GM12875 (cell line): ENCODE measurements around the gene CHURC1.

Source experiments
- H3K4me3 ChIP-seq: one replicate; pipeline ENCODE4 v1.5.1; 2011; ENCODE audit warnings: low read depth, low read length, control low read depth
- CTCF ChIP-seq: IDR thresholded peaks from 2 replicates; pipeline ENCODE4 v1.5.1; 2011; ENCODE audit warnings: low read depth, mild to moderate bottlenecking, control low read depth, inconsistent platforms, low read length, moderate library complexity, borderline replicate concordance; ENCODE audit not compliant: insufficient read depth

Gene CHURC1

GRCh38 chr14:64880221-64881121 lies 33.8 kb upstream of the CHURC1 start:
- peak overlapping the region; percentile 45 for H3K4me3 ChIP-seq
- TF ChIP-seq CTCF: no peak

GRCh38 chr14:64885559-64885958 lies 28.7 kb upstream of the CHURC1 start:
- H3K4me3 ChIP-seq: no peak overlapping the region
- no peak for TF ChIP-seq CTCF

GRCh38 chr14:64889352-64889751 lies 24.9 kb upstream of the CHURC1 start:
- H3K4me3 ChIP-seq: no peak overlapping the region
- TF ChIP-seq CTCF: no peak

GRCh38 chr14:64891173-64891838 lies 22.9 kb upstream of the CHURC1 start:
- no peak for TF ChIP-seq CTCF
- no peak overlapping the region for H3K4me3 ChIP-seq

GRCh38 chr14:64891839-64892375 lies 22.3 kb upstream of the CHURC1 start:
- peak; percentile 32; the same call in 1 of the 2 replicates for TF ChIP-seq CTCF
- no peak overlapping the region for H3K4me3 ChIP-seq

- TF ChIP-seq CTCF: no peak
- no peak overlapping the region for H3K4me3 ChIP-seq
These were observed 14.3 kb upstream of the CHURC1 start for GRCh38 chr14:64899958-64900357.
